ENCODE measurements around the gene FAM222A.

The FAM222A gene

DNA sequence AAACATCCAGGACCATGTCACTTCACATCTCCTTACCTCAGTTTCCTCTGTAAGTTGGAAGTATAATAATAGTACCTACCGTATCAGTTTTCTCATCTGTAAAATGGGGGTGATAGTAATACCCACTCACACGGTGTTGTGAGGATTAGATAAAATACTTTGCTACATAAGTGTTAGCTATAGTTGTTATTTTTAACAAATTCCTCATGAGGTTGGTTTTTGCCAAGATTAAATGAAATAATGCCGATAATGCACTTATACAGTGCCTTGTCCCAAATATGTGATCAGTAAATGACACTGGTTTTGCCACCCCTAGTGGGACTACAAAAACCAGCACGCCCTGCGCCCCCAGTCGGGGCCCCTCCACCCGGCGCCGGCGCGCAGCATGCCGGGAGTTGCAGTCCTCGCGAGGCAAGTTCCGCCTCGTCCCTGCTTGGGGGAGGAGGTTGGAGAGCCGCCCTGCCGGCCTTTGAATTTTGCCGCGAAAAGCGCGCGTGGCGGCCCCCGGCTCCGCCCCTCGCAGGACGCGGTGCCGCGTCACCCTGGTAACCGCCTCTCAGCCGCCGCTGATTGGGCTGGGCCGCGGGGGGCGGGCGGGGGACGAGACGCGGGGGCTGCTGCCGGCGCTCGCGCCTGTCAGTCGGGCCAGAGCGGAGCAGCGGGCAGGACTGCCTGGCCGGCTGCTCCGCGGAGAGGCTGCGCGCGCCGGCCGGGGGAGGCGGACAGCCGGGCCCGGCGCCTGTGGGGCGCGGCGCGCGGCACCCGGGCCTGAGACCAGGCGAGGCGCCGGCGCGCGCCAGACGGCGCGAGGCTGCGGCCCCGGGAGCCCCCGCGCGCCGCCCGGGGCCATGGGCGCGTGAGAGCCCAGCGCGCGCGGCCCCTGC, at the start of gene FAM222A:
FAM222A (plus strand) TSS at position 639 of the 884 bp plus-strand sequence. CDS start 30,322 bp downstream, outside the sequence.
- peak; percentile 61 for DNase-seq (ENCODE audit: low read depth)

DNA sequence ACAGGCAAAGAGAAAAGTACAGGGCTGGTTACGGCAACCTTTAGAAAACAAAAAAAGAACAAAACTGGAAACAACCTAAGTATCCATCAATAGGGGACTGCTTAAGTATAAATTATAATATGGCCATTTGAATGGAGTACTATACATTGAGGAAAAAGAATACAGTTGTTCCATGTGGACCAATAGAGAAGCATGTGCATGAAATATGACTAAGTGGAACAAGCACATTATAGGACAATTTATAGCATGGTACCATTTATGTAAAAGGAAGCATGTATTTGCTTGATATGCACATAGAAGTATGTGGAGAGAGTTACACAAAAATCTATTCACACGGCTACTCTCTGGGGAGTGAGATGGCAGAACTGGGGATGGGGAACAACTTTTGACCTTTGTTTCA, 49.2 kb upstream of the FAM222A start:
- no peak for DNase-seq (ENCODE audit: low read depth)

DNA sequence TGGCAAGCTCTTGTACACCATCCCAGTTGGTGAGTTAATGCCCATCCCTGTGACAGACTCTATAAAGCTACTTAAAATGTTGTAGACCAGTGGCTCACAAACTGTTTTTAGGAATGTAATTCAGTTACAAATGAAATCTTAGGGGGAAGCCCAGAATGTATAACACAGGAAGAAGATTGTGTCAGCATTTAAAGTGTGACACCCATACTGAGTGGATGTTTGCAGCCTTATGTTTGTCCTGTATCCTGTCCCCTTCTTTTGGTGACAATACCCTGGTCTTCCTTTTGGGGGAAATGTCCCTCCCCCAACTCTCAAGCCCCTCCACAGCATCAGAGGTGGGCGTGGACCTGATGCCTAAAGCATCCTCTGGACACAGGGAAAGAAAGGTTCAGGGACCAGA, 47.6 kb upstream of the FAM222A start:
- DNase-seq (ENCODE audit: low read depth), result no peak

DNA sequence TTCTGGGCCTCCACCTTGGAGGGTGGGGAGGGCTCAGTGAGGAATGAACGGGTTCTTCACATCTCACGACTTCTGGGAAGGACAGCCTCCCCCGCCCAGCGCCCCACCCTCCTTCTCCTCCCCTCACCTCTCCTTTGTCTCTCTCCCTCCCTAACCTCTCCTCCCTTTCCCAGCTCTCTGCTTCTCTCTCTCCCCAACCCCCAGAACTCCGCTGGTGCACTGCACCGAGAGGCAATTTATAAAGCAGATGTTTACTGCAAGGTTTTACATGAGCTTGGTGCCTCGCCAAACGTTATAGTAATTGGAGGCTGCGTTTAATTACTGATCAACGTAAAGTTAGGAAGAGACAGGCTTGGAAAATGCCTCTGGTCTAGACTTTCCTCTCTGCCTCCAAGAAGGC, 42.9 kb upstream of the FAM222A start:
- no peak for DNase-seq (ENCODE audit: low read depth)

DNA sequence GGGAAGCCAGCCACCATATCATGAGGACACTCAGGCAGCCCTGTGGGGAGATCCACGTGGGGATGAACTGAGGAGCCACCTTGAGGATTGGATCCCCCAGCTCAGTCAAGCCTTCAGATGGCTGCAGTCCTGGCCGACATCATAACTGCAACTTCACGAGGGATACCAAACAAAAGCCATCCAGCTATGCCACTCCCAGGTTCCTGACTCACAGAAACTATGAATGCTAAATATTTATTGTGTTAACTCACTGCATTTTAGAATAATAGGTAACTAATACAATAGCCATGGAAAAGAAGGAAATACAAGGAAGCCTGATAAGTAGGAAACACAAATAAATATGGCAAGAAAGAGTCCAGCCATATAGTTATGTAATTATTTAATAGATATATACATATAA, 42.1 kb upstream of the FAM222A start:
- no peak for DNase-seq (ENCODE audit: low read depth)

DNA sequence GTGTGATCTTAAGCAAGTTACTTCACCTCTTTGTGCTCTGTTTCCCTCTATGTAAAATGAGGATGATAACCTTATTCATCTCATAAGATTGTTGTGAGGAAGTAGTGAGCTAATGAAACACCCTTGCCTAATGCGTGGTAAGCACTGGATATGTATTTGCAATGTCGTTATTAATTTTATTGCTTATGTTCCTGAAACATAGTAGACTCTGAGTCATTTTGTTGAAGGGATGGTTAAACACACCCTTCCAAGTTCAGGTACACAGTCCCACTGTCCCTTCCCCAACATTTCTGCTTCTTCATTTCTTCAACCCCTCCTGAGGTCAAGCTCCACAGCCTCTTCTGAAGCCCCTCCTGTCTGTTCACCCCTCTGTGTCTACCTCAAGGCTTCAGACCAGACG, 40.2 kb upstream of the FAM222A start:
- DNase-seq (ENCODE audit: low read depth), result no peak

DNA sequence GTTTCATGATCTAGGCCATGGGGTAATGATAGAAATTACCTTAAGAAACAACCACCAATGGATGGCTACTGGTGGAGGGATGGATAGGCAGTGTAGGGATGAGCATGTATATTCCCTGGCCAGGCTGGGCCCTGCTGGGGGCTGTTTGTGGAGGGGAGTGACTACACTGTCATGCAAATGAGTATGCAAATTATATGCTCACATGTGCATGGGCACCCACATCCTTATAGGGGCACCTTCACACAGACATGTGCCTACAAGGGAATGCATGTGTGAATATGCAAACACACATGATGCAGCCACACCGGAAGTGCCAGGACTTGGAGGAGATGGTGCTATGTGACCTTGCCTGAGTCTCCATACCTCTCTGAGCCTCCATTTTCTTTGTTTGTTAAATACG, 39.7 kb upstream of the FAM222A start:
- DNase-seq (ENCODE audit: low read depth), result no peak

DNA sequence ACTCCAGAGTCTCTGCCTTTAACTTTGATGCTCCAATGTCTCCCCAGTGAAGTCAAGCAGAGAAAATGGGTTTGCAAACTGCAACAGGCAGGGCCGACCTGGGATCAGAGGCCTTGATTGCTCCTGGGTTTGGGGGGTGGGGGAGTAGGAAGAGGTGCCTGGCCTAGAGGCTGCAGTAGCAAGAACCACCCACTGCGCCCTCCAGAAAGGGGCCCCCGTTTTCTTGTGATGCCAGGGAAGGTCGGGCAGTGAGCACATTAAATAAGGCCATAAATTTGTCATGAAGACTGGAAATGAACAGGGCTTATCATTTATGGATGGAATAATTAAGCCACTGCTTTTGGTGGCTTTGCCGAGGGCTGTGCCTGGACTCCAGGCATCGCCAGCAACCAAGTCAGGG, 38.2 kb upstream of the FAM222A start:
- DNase-seq (ENCODE audit: low read depth), result no peak

DNA sequence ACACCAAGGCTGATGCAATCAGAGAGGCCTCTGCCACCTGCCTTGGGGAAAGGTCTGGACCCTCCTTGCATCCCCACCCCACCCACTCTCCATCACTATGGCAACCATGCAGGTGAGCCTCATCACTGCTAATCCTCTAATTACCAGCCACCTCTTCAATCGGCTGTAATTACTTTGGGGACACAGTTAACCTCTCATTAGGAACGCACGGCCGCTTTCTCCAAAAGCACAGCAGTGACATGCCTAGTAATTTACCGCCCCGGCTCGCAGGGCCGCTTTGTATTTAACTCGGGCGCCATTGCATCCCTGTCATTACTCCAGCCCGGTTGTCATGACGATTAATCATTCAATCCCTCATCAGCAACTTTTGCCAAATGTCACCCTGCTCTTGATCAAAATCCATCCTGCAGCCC, 36.3 kb upstream of the FAM222A start:
- DNase-seq (ENCODE audit: low read depth), result no peak

DNA sequence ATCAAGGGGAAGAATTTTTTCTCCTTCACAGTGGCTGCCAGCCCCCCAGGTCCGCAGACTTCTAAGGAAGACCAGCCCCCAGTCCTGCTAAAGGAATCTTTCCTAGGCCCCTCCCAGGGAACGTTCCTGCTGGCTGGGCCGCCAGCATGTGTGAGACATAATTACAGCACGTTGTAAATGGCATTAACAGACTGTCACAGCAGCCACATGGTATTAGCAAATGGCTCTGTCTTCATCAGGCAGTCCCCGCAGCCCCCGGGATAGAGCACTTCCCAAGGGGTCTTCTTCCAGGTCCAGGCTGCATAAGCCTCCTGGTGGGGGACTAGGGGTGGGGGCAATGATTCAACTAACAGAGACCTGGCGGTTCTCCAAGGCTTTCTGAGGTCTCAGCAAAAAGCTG, 34.9 kb upstream of the FAM222A start:
- no peak for DNase-seq (ENCODE audit: low read depth)

DNA sequence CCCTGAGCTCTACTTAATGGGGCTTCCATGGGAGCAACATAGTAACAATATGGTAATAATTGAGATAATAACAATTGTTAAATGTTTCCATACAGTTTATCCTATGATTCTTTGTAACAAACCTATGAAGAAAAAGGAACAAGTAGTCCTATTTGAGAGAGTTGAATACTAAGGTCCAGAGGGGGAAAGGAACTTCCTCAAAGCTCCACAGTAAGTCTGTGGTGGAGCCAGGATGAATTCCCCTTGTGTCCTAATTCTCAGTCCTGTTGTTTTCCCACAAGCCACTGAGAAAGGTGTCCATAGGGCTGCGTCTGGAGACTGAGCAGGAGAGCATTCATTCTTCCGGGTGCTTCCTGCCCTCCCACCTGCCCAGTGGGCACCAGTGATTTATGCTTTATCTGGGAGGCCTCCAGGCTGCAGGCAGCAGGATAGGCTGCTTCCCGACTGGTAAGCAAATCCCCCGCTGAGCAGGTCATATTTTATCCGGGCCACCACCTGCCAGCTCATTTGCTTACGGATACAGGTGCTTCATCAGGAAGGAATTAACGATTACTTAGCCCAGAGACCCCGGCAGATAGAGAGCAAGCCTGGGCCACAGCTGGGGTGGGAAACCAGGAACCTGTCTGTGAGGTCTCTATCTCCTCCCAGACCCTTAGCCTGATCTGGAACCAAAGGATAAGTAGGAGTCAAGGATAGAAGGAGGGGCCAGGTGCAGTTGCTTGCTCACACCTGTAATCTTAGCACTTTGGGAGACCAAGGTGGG, 33.9 kb upstream of the FAM222A start:
- no peak for DNase-seq (ENCODE audit: low read depth)

DNA sequence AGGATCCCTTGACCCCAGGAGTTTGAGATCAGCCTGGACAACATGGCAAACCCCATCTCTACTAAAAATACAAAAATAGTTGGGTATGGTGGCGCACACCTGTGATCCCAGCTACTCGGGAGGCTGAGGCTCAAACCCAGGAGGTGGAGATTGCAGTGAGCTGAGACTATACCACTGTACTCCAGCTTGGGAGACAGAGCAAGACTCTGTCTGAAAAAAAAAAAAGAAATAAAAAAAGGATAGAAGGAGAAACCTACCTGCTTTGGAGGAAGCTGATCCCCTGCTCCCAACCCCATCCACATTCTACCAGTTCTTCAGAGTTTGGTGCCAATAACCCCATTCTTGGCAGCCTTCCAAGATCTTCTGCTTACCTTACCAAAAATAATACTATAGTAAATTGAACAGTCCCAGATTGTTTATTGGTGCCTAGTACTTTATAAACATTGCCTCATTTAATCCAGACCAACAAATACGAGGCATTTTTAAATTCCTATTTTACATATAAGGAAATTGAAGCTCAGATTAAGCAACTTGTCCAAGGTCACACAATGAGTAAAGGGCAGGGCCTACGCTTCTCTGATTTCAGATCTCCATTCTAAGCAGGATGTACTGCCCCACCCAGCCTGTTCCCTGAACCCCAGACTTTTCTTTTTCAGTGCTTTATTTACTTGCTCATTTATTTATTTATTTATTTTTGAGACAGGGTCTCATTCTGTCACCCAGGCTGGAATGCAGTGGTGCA, 33.2 kb upstream of the FAM222A start:
- DNase-seq (ENCODE audit: low read depth), result no peak

DNA sequence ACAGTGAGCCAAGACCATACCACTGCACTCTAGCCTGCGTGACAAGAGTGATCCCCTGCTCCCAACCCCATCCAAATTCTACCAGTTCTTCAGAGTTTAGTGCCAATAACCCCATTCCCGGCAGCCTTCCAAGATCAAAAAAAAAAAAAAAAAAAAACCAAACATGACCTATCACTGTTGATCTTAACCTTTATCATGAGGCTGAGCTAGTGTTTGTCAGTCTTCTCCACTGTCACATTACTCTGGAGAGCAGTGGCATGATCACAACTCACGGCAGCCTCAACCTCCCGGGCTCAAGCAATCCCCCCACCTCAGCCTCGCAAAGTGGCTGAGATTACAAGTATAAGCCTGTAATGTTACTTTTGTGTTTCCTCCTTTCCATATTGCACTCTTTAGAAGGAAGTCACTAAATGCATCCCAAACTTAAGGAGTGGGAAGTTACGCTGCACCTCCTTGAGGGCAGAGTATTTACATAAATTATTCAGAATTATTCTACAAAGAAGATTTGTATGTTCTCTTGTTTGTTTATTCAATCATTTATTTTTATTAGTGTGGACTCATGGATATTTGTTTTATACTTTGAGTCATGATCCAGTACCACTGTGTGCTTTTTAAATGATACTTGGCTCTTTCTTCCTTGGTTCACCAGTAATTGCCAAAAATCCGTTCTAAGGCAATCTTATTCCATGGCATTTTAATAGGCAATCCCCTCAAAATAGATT, 31.5 kb upstream of the FAM222A start:
- DNase-seq (ENCODE audit: low read depth), result no peak

DNA sequence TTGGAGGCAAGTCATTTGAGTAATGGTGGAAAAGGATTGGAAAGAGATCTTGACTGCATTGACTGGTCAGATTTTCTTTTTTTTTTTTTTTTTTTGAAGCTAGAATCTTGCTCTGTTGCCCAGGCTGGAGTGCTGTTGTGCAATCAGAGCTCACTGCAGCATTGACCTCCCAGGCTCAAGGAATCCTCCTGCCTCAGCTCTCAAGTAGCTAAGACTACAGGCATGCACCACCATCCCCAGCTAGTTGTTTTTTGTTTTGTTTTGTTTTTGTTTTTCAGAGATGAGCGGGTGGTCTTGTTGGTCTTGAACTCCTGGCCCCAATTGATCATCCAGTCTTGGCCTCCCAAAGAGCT, 30.9 kb upstream of the FAM222A start:
- no peak for DNase-seq (ENCODE audit: low read depth)

DNA sequence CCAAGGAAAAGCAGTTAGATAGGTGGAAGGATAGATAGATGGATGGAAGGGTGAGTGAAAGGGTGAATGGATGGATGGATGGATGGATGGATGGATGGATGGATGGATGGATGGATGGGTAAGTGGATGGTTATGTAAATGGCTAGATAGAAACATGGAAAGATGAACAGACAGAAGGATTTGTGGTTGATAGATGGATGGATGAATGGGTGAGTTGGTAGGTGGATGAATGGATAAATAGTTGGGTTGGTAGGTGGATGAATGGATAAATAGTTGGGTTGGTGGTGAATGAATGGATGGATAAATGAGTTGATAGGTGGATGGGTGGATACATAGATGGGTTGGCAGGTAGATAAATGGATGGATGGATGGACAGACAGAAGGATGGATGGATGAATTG, 30.3 kb upstream of the FAM222A start:
- no peak for DNase-seq (ENCODE audit: low read depth)

DNA sequence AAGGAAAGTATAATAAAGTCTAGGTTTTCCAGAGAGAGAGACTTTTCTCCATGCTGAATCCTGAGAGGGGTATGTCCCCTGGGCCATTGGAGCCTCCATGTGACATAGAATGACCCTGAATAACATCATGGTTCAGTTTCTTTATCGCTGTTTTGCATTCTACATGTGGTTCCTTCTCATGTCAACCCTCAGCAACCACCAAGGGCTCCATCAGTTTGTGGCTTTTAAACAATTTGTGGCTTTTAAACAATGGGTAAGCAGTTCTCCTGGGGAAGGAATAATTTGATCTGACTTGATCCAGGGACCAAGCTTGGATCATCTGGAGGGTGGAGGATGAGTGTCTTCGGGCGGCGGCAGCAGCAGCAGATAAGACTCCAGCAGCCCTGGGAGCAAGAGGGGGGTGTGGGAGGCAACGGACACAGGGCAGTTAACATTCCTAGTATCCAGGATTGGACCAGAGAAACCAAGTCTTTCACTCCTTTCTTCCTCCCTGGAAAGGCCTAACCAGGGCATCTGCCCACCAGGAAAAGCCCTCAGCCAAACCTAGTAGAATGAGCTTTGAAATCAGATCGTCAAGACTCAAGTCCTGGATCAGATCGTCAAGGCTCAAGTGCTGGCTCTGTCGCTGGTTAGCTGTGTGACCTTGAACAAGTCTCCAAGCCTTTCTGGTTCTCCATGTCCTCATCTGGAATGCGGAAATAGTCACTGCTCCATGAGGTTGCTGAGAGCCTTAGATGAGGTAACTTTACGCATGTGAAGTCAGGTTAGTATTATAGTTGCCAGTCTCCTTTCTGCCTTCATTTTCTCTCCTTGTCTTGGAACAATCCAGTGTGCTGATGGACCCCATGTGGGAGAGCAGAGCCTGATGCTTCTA, 27.8 kb upstream of the FAM222A start:
- no peak for DNase-seq (ENCODE audit: low read depth)

DNA sequence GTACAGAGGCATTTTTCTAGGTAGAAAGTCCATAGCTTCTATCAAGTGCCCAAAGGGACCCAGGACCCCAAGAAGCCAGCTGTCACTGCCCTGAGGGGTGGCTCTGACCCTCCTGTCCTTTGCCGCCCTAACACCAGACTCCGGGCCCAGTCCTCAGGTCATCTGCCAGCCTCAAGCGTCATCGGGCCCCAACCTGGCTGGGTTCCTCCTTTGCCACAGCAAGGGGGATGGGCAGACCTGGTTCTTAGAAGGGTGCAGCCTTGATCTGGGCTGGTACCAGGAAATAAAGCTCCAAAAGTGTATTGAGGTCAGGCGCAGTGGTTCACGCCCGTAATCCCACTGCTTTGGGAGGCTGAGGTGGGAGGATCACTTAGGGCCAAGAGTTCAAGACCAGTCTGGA, 27.1 kb upstream of the FAM222A start:
- no peak for DNase-seq (ENCODE audit: low read depth)

DNA sequence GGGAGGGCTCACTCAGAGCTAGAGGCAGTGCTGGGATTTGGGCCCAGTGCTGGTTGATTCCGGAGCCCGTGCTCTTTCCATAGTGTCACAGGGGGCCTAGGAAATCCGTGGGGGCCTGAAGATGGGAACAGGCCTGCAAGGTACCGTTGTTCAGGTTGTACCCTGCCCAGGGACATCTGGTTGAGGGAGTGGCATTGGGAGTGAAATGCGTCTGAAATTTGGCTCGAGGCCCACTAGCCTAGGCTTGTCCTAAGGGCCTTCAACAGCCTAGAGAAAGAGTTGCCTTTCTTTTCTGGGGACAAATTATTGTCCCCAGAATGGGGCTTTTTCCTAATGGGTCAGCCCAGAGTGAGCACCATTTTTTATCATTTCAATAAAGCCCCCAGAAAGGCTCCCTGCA, 26.4 kb upstream of the FAM222A start:
- no peak for DNase-seq (ENCODE audit: low read depth)

DNA sequence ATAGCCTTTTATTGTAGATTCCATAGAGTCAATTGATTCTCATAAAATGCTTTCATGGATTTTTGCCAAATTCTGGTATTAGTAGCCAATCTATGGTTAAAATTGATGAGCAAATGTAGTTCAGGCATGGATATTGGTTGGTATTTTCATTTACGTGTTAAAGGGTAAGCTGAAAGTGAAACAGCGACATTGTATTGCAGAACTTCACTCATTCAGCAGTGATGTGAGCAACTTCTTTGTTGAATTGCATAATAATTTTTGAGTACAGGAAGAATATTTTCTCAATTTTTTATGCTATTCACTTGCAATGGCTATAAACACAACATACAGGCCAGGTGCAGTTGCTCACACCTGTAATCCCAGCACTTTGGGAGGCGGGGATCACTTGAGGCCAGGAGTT, 24.2 kb upstream of the FAM222A start:
- no peak for DNase-seq (ENCODE audit: low read depth)

DNA sequence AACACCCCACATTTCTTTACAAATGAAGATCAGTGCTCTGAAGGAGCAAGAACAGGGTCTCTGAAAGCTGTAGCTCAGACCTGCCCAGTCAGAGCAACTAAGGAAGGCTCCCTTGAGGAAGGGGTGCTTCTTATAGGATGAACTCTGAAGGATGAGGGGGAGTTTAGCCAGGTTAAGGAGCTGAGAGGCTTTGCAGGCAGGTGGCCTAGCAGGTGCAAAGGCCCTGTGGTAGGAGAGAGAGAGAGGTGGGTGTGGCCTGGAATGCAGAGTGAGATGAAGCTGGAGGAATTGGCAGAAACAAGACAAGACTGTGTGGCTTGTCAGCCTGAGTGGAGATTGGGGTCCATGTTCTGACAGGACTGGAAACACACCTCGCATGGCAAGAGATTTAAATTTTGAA, 20.5 kb upstream of the FAM222A start:
- no peak for DNase-seq (ENCODE audit: low read depth)
